Esophagus squamous epithelium (tissue), 5 donors: ENCODE data around the gene CNTF. TPM values are rescaled to one million over a fixed set of nuclear protein-coding genes. Genes with fewer than 3 reads are reported as not detected.

Experiments used
- DNase-seq: peaks from one replicate; lab custom pipeline; 2025; lab: John Stamatoyannopoulos, UW
- H3K27ac ChIP-seq, 4 donors: fragments of 200-600 bp; sonication (generic); one replicate each; pipeline ENCODE4 v1.5.1; 2016 to 2019; ENCODE audit warnings: mild to moderate bottlenecking in 1 of 4
- H3K27me3 ChIP-seq, 4 donors: fragments of 200-600 bp; sonication (generic); 1 replicate in 3 of 4; 2 replicates in 1 of 4; pipeline versions ENCODE4 v1.5.1 to v1.6.0; 2017 to 2021; ENCODE audit warnings: antibody characterized with exemption in 1 of 4
- H3K36me3 ChIP-seq, 3 donors: fragments of 200-600 bp; sonication (generic); one replicate each; pipeline ENCODE4 v1.5.1; 2016 to 2019
- H3K4me1 ChIP-seq, 3 donors: fragments of 200-600 bp; sonication (generic); one replicate each; pipeline ENCODE4 v1.5.1; 2017 to 2019
- H3K4me3 ChIP-seq, 4 donors: fragments of 200-600 bp; sonication (generic); 1 replicate in 3 of 4; 2 replicates in 1 of 4; pipeline ENCODE4 v1.5.1; 2016 to 2019; ENCODE audit warnings: mild to moderate bottlenecking in 2 of 4, moderate library complexity in 1 of 4
- H3K9me3 ChIP-seq, 3 donors: fragments of 200-600 bp; sonication (generic); one replicate each; pipeline ENCODE4 v1.5.1; 2016 to 2019
- CTCF ChIP-seq, 6 experiments: fragments of 450-650 bp in 4 of 6; fragments of 200-600 bp in 2 of 6; sonication (generic) in 2 of 6; IDR thresholded peaks; one replicate each; pipeline ENCODE4 v1.5.1; 2016 to 2019; ENCODE audit warnings: antibody characterized with exemption in 6 of 6, mild to moderate bottlenecking in 4 of 6, moderate library complexity in 4 of 6
- POLR2A ChIP-seq, 4 donors: fragments of 450-650 bp; IDR thresholded peaks; one replicate each; pipeline ENCODE4 v1.6.1; 2017; ENCODE audit warnings: antibody characterized with exemption in 4 of 4, mild to moderate bottlenecking in 4 of 4, moderate library complexity in 3 of 4
- WGBS, 2 donors: methylation state at CpG; one replicate each; pipeline ENCODE4 v1.1.5; 2018; 5-methylcytosine and 5-hydroxymethylcytosine counted together
- intact Hi-C: fragments of 100-400 bp; cut with DNase I; formaldehyde crosslinking; loops from one replicate; pipeline ENCODE4 v1.15.0; 2022
- total RNA-seq, 4 donors: library from RNA; depleted of rRNA; stranded (reverse); fragments of >200 nt; gene quantifications; one replicate each; pipeline ENCODE4 v1.1.0, GENCODE V29; 2016
- donor health status: DM: yes; HTN: yes; CAD: no.

Gene CNTF
- total RNA-seq, 4 donors from 2014 or later = 0.53 to 3.2 (median 1.2) TPM

GRCh38 chr11:58656348-58656747 lies 33.9 kb downstream of the CNTF start:
- DNase-seq = no peak
- TF ChIP-seq POLR2A (IDR thresholded peaks at IDR 0.05) (no peak), CTCF (IDR thresholded peaks at IDR 0.05) (no peak)
- no peak overlapping the region for H3K4me3 ChIP-seq
- no peaks in the 10 kb centered on the region for H3K9me3 ChIP-seq
- no peaks in the 10 kb centered on the region for H3K36me3 ChIP-seq
- no peak overlapping the region for H3K27ac ChIP-seq
- H3K4me1 ChIP-seq = peaks cover 0 to 21% (median 3%) of the 10 kb centered on the region in 3 donors
- WGBS, 2 donors = 85 to 93% methylated on average over 2 of the region's 2 CpGs
- intact Hi-C loops = no loop called here
- H3K27me3 ChIP-seq = no peaks in the 10 kb centered on the region

GRCh38 chr11:58658623-58659022 lies 36.2 kb downstream of the CNTF start:
- no peak for DNase-seq
- 41 to 58% methylated on average over 3 of the region's 3 CpGs for WGBS, 2 donors
- TF ChIP-seq CTCF (IDR thresholded peaks at IDR 0.05) (no peak), POLR2A (IDR thresholded peaks at IDR 0.05) (no peak)
- peaks cover 0 to 21% (median 3%) of the 10 kb centered on the region in 3 donors for H3K4me1 ChIP-seq
- H3K27me3 ChIP-seq = peaks cover 0 to 17% (median 0%) of the 10 kb centered on the region in 4 donors
- H3K27ac ChIP-seq = peak overlapping the region in 2 of 4 donors; percentile 29 to 59
- no peaks in the 10 kb centered on the region for H3K36me3 ChIP-seq
- no peak overlapping the region for H3K4me3 ChIP-seq
- intact Hi-C loops = no loop called here
- no peaks in the 10 kb centered on the region for H3K9me3 ChIP-seq

GRCh38 chr11:58659404-58659803 lies 36.9 kb downstream of the CNTF start:
- intact Hi-C loops = no loop called here
- peak overlapping the region in 2 of 4 donors; percentile 29 to 59 for H3K27ac ChIP-seq
- DNase-seq = no peak
- 5 to 49% methylated on average over 2 of the region's 2 CpGs for WGBS, 2 donors
- no peaks in the 10 kb centered on the region for H3K36me3 ChIP-seq
- peaks cover 0 to 17% (median 3%) of the 10 kb centered on the region in 3 donors for H3K4me1 ChIP-seq
- peaks cover 0 to 24% (median 0%) of the 10 kb centered on the region in 4 donors for H3K27me3 ChIP-seq
- H3K4me3 ChIP-seq = no peak overlapping the region
- no peaks in the 10 kb centered on the region for H3K9me3 ChIP-seq
- no peak for TF ChIP-seq CTCF (IDR thresholded peaks at IDR 0.05)
- TF ChIP-seq POLR2A (IDR thresholded peaks at IDR 0.05) = no peak

- H3K4me1 ChIP-seq = peaks cover 0 to 17% (median 3%) of the 10 kb centered on the region in 3 donors
- H3K27ac ChIP-seq = peak overlapping the region in 2 of 4 donors; percentile 23 to 59
- intact Hi-C loops = no loop called here
- H3K27me3 ChIP-seq = peaks cover 0 to 25% (median 0%) of the 10 kb centered on the region in 4 donors
- 70 to 71% methylated on average over 4 to 5 of the region's 5 CpGs for WGBS, 2 donors
- no peak overlapping the region for H3K4me3 ChIP-seq
- H3K36me3 ChIP-seq = no peaks in the 10 kb centered on the region
- no peak for TF ChIP-seq CTCF (IDR thresholded peaks at IDR 0.05)
- TF ChIP-seq POLR2A (IDR thresholded peaks at IDR 0.05) = no peak
- no peaks in the 10 kb centered on the region for H3K9me3 ChIP-seq
- DNase-seq = no peak
Observed at GRCh38 chr11:58659910-58660570, 37.6 kb downstream of the CNTF start.

- TF ChIP-seq CTCF (IDR thresholded peaks at IDR 0.05) = no peak
- TF ChIP-seq POLR2A (IDR thresholded peaks at IDR 0.05) = no peak
- 64 to 75% methylated on average over 6 of the region's 6 CpGs for WGBS, 2 donors
- intact Hi-C loops = no loop called here
Observed at GRCh38 chr11:58671983-58672633, 49.6 kb downstream of the CNTF start.

More at GRCh38 chr11:58671983-58672633, 49.6 kb downstream of the CNTF start:
- Histone ChIP-seq H3K4me3 (no peak overlapping the region), H3K36me3 (no peaks in the 10 kb centered on the region), H3K4me1 (no peaks in the 10 kb centered on the region), H3K27me3 (peaks cover 0 to 7% (median 0%) of the 10 kb centered on the region in 4 donors), H3K9me3 (no peaks in the 10 kb centered on the region), H3K27ac (no peak overlapping the region)
- no peak for DNase-seq
